HepG2 (cell line): ENCODE measurements around the gene GIMAP8. TPM values are rescaled to one million over a fixed set of nuclear protein-coding genes. Genes with fewer than 3 reads are reported as not detected.

Source experiments
- BORCS8-MEF2B ChIP-seq: sonication (generic); formaldehyde crosslinking; IDR thresholded peaks from 2 replicates; pipeline ENCODE4 v1.8.0; 2022; ENCODE audit warnings: mild to moderate bottlenecking, missing genetic modification reagents
- DR1 ChIP-seq: sonication (generic); formaldehyde crosslinking; IDR thresholded peaks from 2 replicates; pipeline ENCODE4 v1.8.0; 2021; ENCODE audit warnings: mild to moderate bottlenecking, missing genetic modification reagents, inconsistent platforms
- HDAC1 ChIP-seq: sonication (generic); formaldehyde crosslinking; IDR thresholded peaks from 2 replicates; pipeline ENCODE4 v1.5.1; 2020; ENCODE audit warnings: mild to moderate bottlenecking, missing genetic modification reagents
- HOXA9 ChIP-seq: sonication (generic); formaldehyde crosslinking; IDR thresholded peaks from 2 replicates; pipeline ENCODE4 v1.8.1; 2022; ENCODE audit warnings: missing genetic modification reagents, mild to moderate bottlenecking, moderate library complexity, borderline replicate concordance
- ISL2 ChIP-seq: sonication (generic); formaldehyde crosslinking; IDR thresholded peaks from 2 replicates; pipeline ENCODE4 v1.5.0; 2020; ENCODE audit warnings: missing genetic modification reagents
- MLXIP ChIP-seq: sonication (generic); formaldehyde crosslinking; IDR thresholded peaks from 2 replicates; pipeline ENCODE4 v1.9.0; 2021; ENCODE audit warnings: missing genetic modification reagents, borderline replicate concordance
- MTA3 ChIP-seq: sonication (generic); formaldehyde crosslinking; IDR thresholded peaks from 2 replicates; pipeline ENCODE4 v1.4.0; 2020; ENCODE audit warnings: missing genetic modification reagents
- NFIB ChIP-seq: sonication (generic); formaldehyde crosslinking; IDR thresholded peaks from 2 replicates; pipeline ENCODE4 v1.9.0; 2021; ENCODE audit warnings: missing genetic modification reagents, mild to moderate bottlenecking, borderline replicate concordance
- NFIC ChIP-seq: IDR thresholded peaks from 2 replicates; pipeline ENCODE4 v1.6.1; 2012; ENCODE audit warnings: mild to moderate bottlenecking, low read length, inconsistent platforms
- PHF21A ChIP-seq: sonication (generic); formaldehyde crosslinking; IDR thresholded peaks from 2 replicates; pipeline ENCODE4 v1.5.0; 2020; ENCODE audit warnings: mild to moderate bottlenecking, missing genetic modification reagents
- POGZ ChIP-seq: sonication (generic); formaldehyde crosslinking; IDR thresholded peaks from 2 replicates; pipeline ENCODE4 v1.4.0; 2020; ENCODE audit warnings: mild to moderate bottlenecking, missing genetic modification reagents
- SP2 ChIP-seq: sonication (generic); formaldehyde crosslinking; IDR thresholded peaks from 2 replicates; pipeline ENCODE4 v1.5.1; 2020; ENCODE audit warnings: mild to moderate bottlenecking, missing genetic modification reagents
- TEAD2 ChIP-seq: sonication (generic); formaldehyde crosslinking; IDR thresholded peaks from 2 replicates; pipeline ENCODE4 v1.9.0; 2021; ENCODE audit warnings: missing genetic modification reagents
- ZNF235 ChIP-seq: sonication (generic); formaldehyde crosslinking; IDR thresholded peaks from 2 replicates; pipeline ENCODE4 v1.8.1; 2023; ENCODE audit warnings: mild to moderate bottlenecking, missing genetic modification reagents, borderline replicate concordance
- ZNF264 ChIP-seq: sonication (generic); formaldehyde crosslinking; IDR thresholded peaks from 2 replicates; pipeline ENCODE4 v1.4.0; 2020; ENCODE audit warnings: missing genetic modification reagents
- ZNF513 ChIP-seq: sonication (generic); formaldehyde crosslinking; conservative IDR thresholded peaks from 2 replicates; pipeline ENCODE4 v1.5.0; 2020; ENCODE audit warnings: missing genetic modification reagents
- ZNF550 ChIP-seq: sonication (generic); formaldehyde crosslinking; IDR thresholded peaks from 2 replicates; pipeline ENCODE4 v1.4.0; 2020; ENCODE audit warnings: mild to moderate bottlenecking, missing genetic modification reagents, borderline replicate concordance
- ZNF609 ChIP-seq: sonication (generic); formaldehyde crosslinking; IDR thresholded peaks from 2 replicates; pipeline ENCODE4 v1.4.0; 2020; ENCODE audit warnings: mild to moderate bottlenecking, missing genetic modification reagents, borderline replicate concordance
- ZNF841 ChIP-seq: sonication (generic); formaldehyde crosslinking; IDR thresholded peaks from 2 replicates; pipeline ENCODE4 v1.8.1; 2023; ENCODE audit warnings: missing genetic modification reagents, borderline replicate concordance
- polyA plus RNA-seq, 8 experiments: library from polyadenylated mRNA; depleted of rRNA in 3 of 8; stranded (reverse) in 7 of 8; unstranded in 1 of 8; fragments of >200 nt; fragmentation: Illumina TruSeq in 4 of 8; extraction: Trizol in 4 of 8; gene quantifications; 2 replicates each; pipeline versions ENCODE4 v1.2.1 to v1.2.3, GENCODE V29; 2011 to 2016; ENCODE audit warnings: low read depth in 4 of 8, missing spikeins in 1 of 8, mixed read lengths in 1 of 8; ENCODE audit not compliant: insufficient read depth in 1 of 8
- total RNA-seq, 5 experiments: library from RNA; depleted of rRNA; stranded (reverse); fragments of >200 nt; fragmentation: Illumina TruSeq; extraction: Trizol; gene quantifications; 2 replicates each; pipeline ENCODE4 v1.2.3, GENCODE V29; 2016; ENCODE audit warnings: low read depth in 1 of 5

Gene GIMAP8
- total and polyA plus RNA-seq, 2 of the 13 experiments (the other 11 are each of a cell fraction or from before 2014, with no cell fraction given) = not detected

GRCh38 chr7:150404805-150405583, 45.4 kb upstream of the GIMAP8 start (continued):
- peak; percentile 44; the same call in 1 of the 2 replicates for TF ChIP-seq ZNF609 (CRISPR knock-in tag)
- TF ChIP-seq MTA3 = no peak
- peak; percentile 83 for TF ChIP-seq ZNF235
- TF ChIP-seq MLXIP (CRISPR knock-in tag) = no peak
- TF ChIP-seq PHF21A (CRISPR knock-in tag) = peak; percentile 77
- TF ChIP-seq ZNF550 = no peak
- peak; percentile 76; the same call in 1 of the 2 replicates for TF ChIP-seq POGZ (CRISPR knock-in tag)
- no peak for TF ChIP-seq ZNF513
- TF ChIP-seq NFIB (CRISPR knock-in tag) = no peak
- no peak for TF ChIP-seq ZNF264 (CRISPR knock-in tag)
- TF ChIP-seq HDAC1 (CRISPR knock-in tag) = peak; percentile 74; the same call in 1 of the 2 replicates
- peak; percentile 21; the same call in 1 of the 2 replicates for TF ChIP-seq DR1
- peak; percentile 73; the same call in 1 of the 2 replicates for TF ChIP-seq ZNF841 (CRISPR knock-in tag)
- no peak for TF ChIP-seq ISL2 (CRISPR knock-in tag)
- peak; percentile 22; the same call in 1 of the 2 replicates for TF ChIP-seq BORCS8-MEF2B (CRISPR knock-in tag)
- TF ChIP-seq HOXA9 (CRISPR knock-in tag) = peak; percentile 66; the same call in 1 of the 2 replicates
- TF ChIP-seq NFIC = no peak
- TF ChIP-seq SP2 = no peak
- TF ChIP-seq TEAD2 (CRISPR knock-in tag) = no peak
